Measurements from ENCODE around the gene DLL4.

- TF ChIP-seq CTCF (conservative IDR thresholded peaks at IDR 0.05; ENCODE audit: low read depth, low read length) = no peak
- TF ChIP-seq EZH2 (IDR thresholded peaks at IDR 0.05; ENCODE audit: borderline replicate concordance, low read depth, low read length, poor library complexity, severe bottlenecking) = no peak
Observed at GRCh38 chr15:40904552-40905201, 24.5 kb upstream of the DLL4 start.

Data from A673 (cell line).